Common myeloid progenitor, CD34-positive (primary cell): Measurements from ENCODE around the gene MYBPHL.

Experiments
- CTCF ChIA-PET: fragments of 350-600 bp; sonication (Branson Sonifier 250); formaldehyde crosslinking; loops from one replicate; lab custom pipeline; 2021; ENCODE audit warnings: antibody characterized with exemption; lab: Charles Lee
- POLR2A ChIA-PET: fragments of 350-600 bp; sonication (Branson Sonifier 250); formaldehyde crosslinking; loops from one replicate; lab custom pipeline; 2021; ENCODE audit warnings: antibody characterized with exemption; lab: Charles Lee
- DNase-seq, 3 donors: peaks; one replicate each; pipeline versions ENCODE4 v3.0.0 to v3.0.0-alpha.2; 2013
- H3K27ac ChIP-seq, 2 experiments: 1 replicate in 1 of 2; 2 replicates in 1 of 2; pipeline ENCODE4 v1.7.0; 2013; ENCODE audit warnings: inconsistent platforms in 2 of 2, low read length in 2 of 2, mild to moderate bottlenecking in 2 of 2, low read depth in 1 of 2, moderate library complexity in 1 of 2; ENCODE audit not compliant: severe bottlenecking in 2 of 2, insufficient read depth in 1 of 2, poor library complexity in 1 of 2
- H3K27me3 ChIP-seq, 5 experiments: replicated peaks in 2 of 5; 1 replicate in 3 of 5; 2 replicates in 2 of 5; pipeline versions ENCODE4 v1.6.1 to v1.7.0; 2013; ENCODE audit warnings: low read length in 4 of 5, mild to moderate bottlenecking in 2 of 5, moderate library complexity in 2 of 5, inconsistent platforms in 1 of 5; ENCODE audit not compliant: insufficient read depth in 5 of 5, control insufficient read depth in 4 of 5
- H3K36me3 ChIP-seq, 4 experiments: 1 replicate in 2 of 4; 2 replicates in 2 of 4; pipeline versions ENCODE4 v1.6.1 to v1.7.0; 2013; ENCODE audit warnings: low read length in 3 of 4, control low read depth in 1 of 4, mild to moderate bottlenecking in 1 of 4; ENCODE audit not compliant: control insufficient read depth in 4 of 4, insufficient read depth in 4 of 4
- H3K4me1 ChIP-seq, 4 experiments: 1 replicate in 3 of 4; 2 replicates in 1 of 4; pipeline versions ENCODE4 v1.6.1 to v1.7.1; 2013; ENCODE audit warnings: low read length in 3 of 4, mild to moderate bottlenecking in 3 of 4, control low read depth in 1 of 4, inconsistent platforms in 1 of 4, moderate library complexity in 1 of 4; ENCODE audit not compliant: control insufficient read depth in 4 of 4, insufficient read depth in 4 of 4; ENCODE audit errors: control extremely low read depth in 1 of 4
- H3K4me3 ChIP-seq, 7 experiments: 1 replicate in 4 of 7; 2 replicates in 3 of 7; pipeline versions ENCODE4 v1.5.1 to v1.7.0; 2013; ENCODE audit warnings: mild to moderate bottlenecking in 7 of 7, low read length in 6 of 7, moderate library complexity in 6 of 7, inconsistent platforms in 2 of 7, low read depth in 2 of 7, control low read depth in 1 of 7; ENCODE audit not compliant: insufficient read depth in 4 of 7, control insufficient read depth in 1 of 7; ENCODE audit errors: extremely low read depth in 1 of 7
- H3K9me3 ChIP-seq, 5 experiments: 1 replicate in 4 of 5; 2 replicates in 1 of 5; pipeline versions ENCODE4 v1.6.1 to v1.7.1; 2013; ENCODE audit warnings: low read length in 4 of 5, mild to moderate bottlenecking in 2 of 5, inconsistent platforms in 1 of 5, low read depth in 1 of 5, moderate library complexity in 1 of 5; ENCODE audit not compliant: control insufficient read depth in 4 of 5, insufficient read depth in 2 of 5; ENCODE audit errors: control extremely low read depth in 1 of 5
- WGBS: methylation state at CpG from one replicate; pipeline ENCODE4 v1.1.5; 2013; ENCODE audit not compliant: insufficient coverage; 5-methylcytosine and 5-hydroxymethylcytosine counted together

The MYBPHL gene

GRCh38 chr1:109248444-109248796 is 58.4 kb downstream of the MYBPHL start:
- WGBS = 100% methylated on average over 4 of the region's 7 CpGs
- H3K27me3 ChIP-seq = peaks cover 0 to 90% (median 20%) of the 10 kb centered on the region in 5 experiments
- POLR2A ChIA-PET = no interaction called here

GRCh38 chr1:109247401-109248365 is 59.1 kb downstream of the MYBPHL start:
- no peak for DNase-seq
- CTCF ChIA-PET = interaction anchor here (1.1 to 1.2 kb wide), 4 partner anchors 9 to 282 kb away, joined by 3 to 6 read pairs (median 4); no protein-coding TSS in a partner anchor
- Histone ChIP-seq H3K36me3 (no peaks in the 10 kb centered on the region), H3K4me3 (no peak overlapping the region), H3K27ac (no peak overlapping the region), H3K4me1 (peaks cover 0 to 13% (median 9%) of the 10 kb centered on the region in 4 experiments), H3K27me3 (peaks cover 0 to 91% (median 20%) of the 10 kb centered on the region in 5 experiments), H3K9me3 (peaks cover 0 to 2% (median 0%) of the 10 kb centered on the region in 5 experiments)
- WGBS = 94% methylated on average over 2 of the region's 8 CpGs
- POLR2A ChIA-PET = no interaction called here

More at GRCh38 chr1:109248444-109248796, 58.4 kb downstream of the MYBPHL start:
- no peak for DNase-seq
- peaks cover 0 to 2% (median 0%) of the 10 kb centered on the region in 5 experiments for H3K9me3 ChIP-seq
- H3K36me3 ChIP-seq = no peaks in the 10 kb centered on the region
- CTCF ChIA-PET = interaction anchor here (1.1 to 1.2 kb wide), 2 partner anchors 9 to 282 kb away, joined by 3 to 6 read pairs; no protein-coding TSS in a partner anchor
- H3K4me1 ChIP-seq = peaks cover 0 to 13% (median 9%) of the 10 kb centered on the region in 4 experiments
- H3K27ac ChIP-seq = no peak overlapping the region
- H3K4me3 ChIP-seq = no peak overlapping the region

- Histone ChIP-seq H3K27ac (no peak overlapping the region), H3K4me3 (no peak overlapping the region), H3K36me3 (no peaks in the 10 kb centered on the region), H3K4me1 (peaks cover 0 to 13% (median 9%) of the 10 kb centered on the region in 4 experiments), H3K9me3 (no peaks in the 10 kb centered on the region), H3K27me3 (peaks cover 0 to 91% (median 29%) of the 10 kb centered on the region in 5 experiments)
- WGBS = 98% methylated on average over 6 of the region's 7 CpGs
- ChIA-PET CTCF (interaction anchor here (1.0 to 1.2 kb wide), 3 partner anchors 10 to 260 kb away, joined by 3 read pairs; no protein-coding TSS in a partner anchor), POLR2A (no interaction called here)
- no peak for DNase-seq
These were observed 60.7 kb downstream of the MYBPHL start for GRCh38 chr1:109246141-109246551.

- 100% methylated on average over 6 of the region's 8 CpGs for WGBS
- DNase-seq = no peak
- ChIA-PET CTCF (interaction anchor here (2.0 kb wide), 1 partner anchor 8 kb away, joined by 5 read pairs; no protein-coding TSS in a partner anchor), POLR2A (no interaction called here)
- Histone ChIP-seq H3K36me3 (peaks cover 0 to 4% (median under 1%) of the 10 kb centered on the region in 4 experiments), H3K4me3 (no peak overlapping the region), H3K27me3 (peaks cover 0 to 84% (median 33%) of the 10 kb centered on the region in 5 experiments), H3K27ac (no peak overlapping the region), H3K4me1 (peaks cover 0 to 2% (median 1%) of the 10 kb centered on the region in 4 experiments), H3K9me3 (no peaks in the 10 kb centered on the region)
These were observed 62.8 kb downstream of the MYBPHL start for GRCh38 chr1:109243860-109244552.

- H3K4me3 ChIP-seq = no peak overlapping the region
- peaks cover 0 to 76% (median 29%) of the 10 kb centered on the region in 5 experiments for H3K27me3 ChIP-seq
- POLR2A ChIA-PET = no interaction called here
- H3K27ac ChIP-seq = no peak overlapping the region
- CTCF ChIA-PET = interaction anchor here (2.0 kb wide), 1 partner anchor 9 kb away, joined by 5 read pairs; no protein-coding TSS in a partner anchor
- DNase-seq = no peak
- 100% methylated on average over 2 of the region's 5 CpGs for WGBS
- H3K9me3 ChIP-seq = no peaks in the 10 kb centered on the region
- no peaks in the 10 kb centered on the region for H3K4me1 ChIP-seq
- peaks cover 0 to 12% (median 6%) of the 10 kb centered on the region in 4 experiments for H3K36me3 ChIP-seq
These were observed 63.6 kb downstream of the MYBPHL start for GRCh38 chr1:109243221-109243620.

GRCh38 chr1:109242387-109242786 is 64.4 kb downstream of the MYBPHL start:
- Histone ChIP-seq H3K4me1 (no peaks in the 10 kb centered on the region), H3K36me3 (peaks cover 0 to 20% (median 14%) of the 10 kb centered on the region in 4 experiments), H3K9me3 (no peaks in the 10 kb centered on the region), H3K27ac (no peak overlapping the region), H3K4me3 (no peak overlapping the region), H3K27me3 (peaks cover 0 to 68% (median 22%) of the 10 kb centered on the region in 5 experiments)
- ChIA-PET CTCF (interaction anchor here (2.0 kb wide), 1 partner anchor 10 kb away, joined by 5 read pairs; no protein-coding TSS in a partner anchor), POLR2A (no interaction called here)
- DNase-seq = no peak
- 65% methylated on average over 7 of the region's 7 CpGs for WGBS
